HepG2 (cell line): Measurements from ENCODE around the gene ALB. TPM values are rescaled to one million over a fixed set of nuclear protein-coding genes. Genes with fewer than 3 reads are reported as not detected.
A peak's percentile ranks its signal among the peaks of the same experiment; 100 is the strongest.

Experiments
- HMG20A ChIP-seq: IDR thresholded peaks from 2 replicates; pipeline ENCODE4 v1.6.1; 2016; ENCODE audit warnings: borderline replicate concordance
- MTERF4 ChIP-seq: sonication (generic); formaldehyde crosslinking; IDR thresholded peaks from 2 replicates; pipeline ENCODE4 v1.8.0; 2023; ENCODE audit warnings: mild to moderate bottlenecking, missing genetic modification reagents
- NONO ChIP-seq, 2 experiments: fragments of 450-650 bp in 1 of 2; sonication (generic) in 1 of 2; formaldehyde crosslinking in 1 of 2; IDR thresholded peaks in 1 of 2; conservative IDR thresholded peaks in 1 of 2; 2 replicates each; pipeline versions ENCODE4 v1.6.1 to v1.8.0; 2017 to 2022; ENCODE audit warnings: mild to moderate bottlenecking in 1 of 2, missing genetic modification reagents in 1 of 2, moderate library complexity in 1 of 2
- ZNF629 ChIP-seq: sonication (generic); formaldehyde crosslinking; conservative IDR thresholded peaks from 2 replicates; pipeline ENCODE4 v1.5.0; 2020; ENCODE audit warnings: missing genetic modification reagents
- ZNF816 ChIP-seq: sonication (generic); formaldehyde crosslinking; IDR thresholded peaks from 2 replicates; pipeline ENCODE4 v1.8.0; 2022; ENCODE audit warnings: missing genetic modification reagents, mild to moderate bottlenecking, borderline replicate concordance
- polyA plus RNA-seq, 8 experiments: library from polyadenylated mRNA; depleted of rRNA in 3 of 8; stranded (reverse) in 7 of 8; unstranded in 1 of 8; fragments of >200 nt; fragmentation: Illumina TruSeq in 4 of 8; extraction: Trizol in 4 of 8; gene quantifications; 2 replicates each; pipeline versions ENCODE4 v1.2.1 to v1.2.3, GENCODE V29; 2011 to 2016; ENCODE audit warnings: low read depth in 4 of 8, missing spikeins in 1 of 8, mixed read lengths in 1 of 8; ENCODE audit not compliant: insufficient read depth in 1 of 8
- total RNA-seq, 5 experiments: library from RNA; depleted of rRNA; stranded (reverse); fragments of >200 nt; fragmentation: Illumina TruSeq; extraction: Trizol; gene quantifications; 2 replicates each; pipeline ENCODE4 v1.2.3, GENCODE V29; 2016; ENCODE audit warnings: low read depth in 1 of 5
- TF ChIP-seq, protein P1 (sequence below): sonication (generic); formaldehyde crosslinking; IDR thresholded peaks from 2 replicates; pipeline ENCODE4 v1.4.0; 2020; ENCODE audit warnings: missing genetic modification reagents, borderline replicate concordance
- TF ChIP-seq, protein P2 (sequence below): sonication (generic); formaldehyde crosslinking; IDR thresholded peaks from 2 replicates; pipeline ENCODE4 v1.8.1; 2023; ENCODE audit warnings: mild to moderate bottlenecking, missing genetic modification reagents
- TF ChIP-seq, protein P3 (sequence below): conservative IDR thresholded peaks from 2 replicates; pipeline ENCODE4 v1.6.1; 2018; ENCODE audit warnings: missing genetic modification reagents

The ALB gene
- total and polyA plus RNA-seq, 2 of the 13 experiments (the other 11 are each of a cell fraction or from before 2014, with no cell fraction given): 22,259 to 22,625 TPM

DNA sequence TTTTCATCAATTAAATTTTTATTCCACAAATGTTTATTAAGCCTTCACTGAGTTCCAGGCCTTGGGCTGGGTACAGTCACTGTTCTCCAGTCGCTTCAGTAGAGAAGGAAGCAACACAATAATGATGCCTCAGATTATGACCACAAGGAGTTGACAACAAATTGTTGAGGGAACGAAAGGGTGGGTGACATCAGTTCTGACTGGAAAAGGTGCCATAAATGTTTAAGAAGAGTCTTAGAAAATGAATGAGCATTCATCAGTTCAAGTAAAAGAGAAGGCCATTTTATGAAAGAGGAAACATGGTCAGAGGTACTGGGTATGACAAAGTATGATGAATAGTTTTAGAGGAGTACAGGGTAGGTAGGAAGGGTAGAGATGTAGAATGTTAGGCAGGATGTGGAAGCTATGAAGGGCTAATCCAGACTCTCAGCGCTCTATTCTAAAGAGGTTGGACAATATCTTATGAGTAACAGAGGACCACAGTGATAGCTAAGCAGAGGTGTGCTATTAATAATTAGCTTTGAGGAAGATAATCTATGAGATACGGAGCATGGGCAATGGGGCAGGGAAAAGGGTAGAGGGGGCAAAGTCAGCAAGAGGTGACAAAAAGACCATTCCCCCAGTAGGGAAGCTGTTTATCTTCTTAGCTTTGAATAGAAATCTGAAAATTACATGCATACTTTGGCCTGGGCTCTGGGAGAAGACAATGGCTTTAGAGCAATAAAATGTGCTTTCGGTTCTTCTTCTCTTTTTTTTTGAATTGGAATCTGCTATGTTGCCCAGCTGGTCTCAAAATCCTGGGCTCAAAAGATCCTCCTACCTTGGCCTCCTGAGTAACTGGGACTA is 52.3 kb downstream of the ALB start (continued):
- TF ChIP-seq, protein P1, sequence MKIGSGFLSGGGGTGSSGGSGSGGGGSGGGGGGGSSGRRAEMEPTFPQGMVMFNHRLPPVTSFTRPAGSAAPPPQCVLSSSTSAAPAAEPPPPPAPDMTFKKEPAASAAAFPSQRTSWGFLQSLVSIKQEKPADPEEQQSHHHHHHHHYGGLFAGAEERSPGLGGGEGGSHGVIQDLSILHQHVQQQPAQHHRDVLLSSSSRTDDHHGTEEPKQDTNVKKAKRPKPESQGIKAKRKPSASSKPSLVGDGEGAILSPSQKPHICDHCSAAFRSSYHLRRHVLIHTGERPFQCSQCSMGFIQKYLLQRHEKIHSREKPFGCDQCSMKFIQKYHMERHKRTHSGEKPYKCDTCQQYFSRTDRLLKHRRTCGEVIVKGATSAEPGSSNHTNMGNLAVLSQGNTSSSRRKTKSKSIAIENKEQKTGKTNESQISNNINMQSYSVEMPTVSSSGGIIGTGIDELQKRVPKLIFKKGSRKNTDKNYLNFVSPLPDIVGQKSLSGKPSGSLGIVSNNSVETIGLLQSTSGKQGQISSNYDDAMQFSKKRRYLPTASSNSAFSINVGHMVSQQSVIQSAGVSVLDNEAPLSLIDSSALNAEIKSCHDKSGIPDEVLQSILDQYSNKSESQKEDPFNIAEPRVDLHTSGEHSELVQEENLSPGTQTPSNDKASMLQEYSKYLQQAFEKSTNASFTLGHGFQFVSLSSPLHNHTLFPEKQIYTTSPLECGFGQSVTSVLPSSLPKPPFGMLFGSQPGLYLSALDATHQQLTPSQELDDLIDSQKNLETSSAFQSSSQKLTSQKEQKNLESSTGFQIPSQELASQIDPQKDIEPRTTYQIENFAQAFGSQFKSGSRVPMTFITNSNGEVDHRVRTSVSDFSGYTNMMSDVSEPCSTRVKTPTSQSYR (CRISPR knock-in tag): no peak; the same call in 1 of the 2 replicates
- no peak for TF ChIP-seq ZNF629 (CRISPR knock-in tag)
- TF ChIP-seq, protein P2, sequence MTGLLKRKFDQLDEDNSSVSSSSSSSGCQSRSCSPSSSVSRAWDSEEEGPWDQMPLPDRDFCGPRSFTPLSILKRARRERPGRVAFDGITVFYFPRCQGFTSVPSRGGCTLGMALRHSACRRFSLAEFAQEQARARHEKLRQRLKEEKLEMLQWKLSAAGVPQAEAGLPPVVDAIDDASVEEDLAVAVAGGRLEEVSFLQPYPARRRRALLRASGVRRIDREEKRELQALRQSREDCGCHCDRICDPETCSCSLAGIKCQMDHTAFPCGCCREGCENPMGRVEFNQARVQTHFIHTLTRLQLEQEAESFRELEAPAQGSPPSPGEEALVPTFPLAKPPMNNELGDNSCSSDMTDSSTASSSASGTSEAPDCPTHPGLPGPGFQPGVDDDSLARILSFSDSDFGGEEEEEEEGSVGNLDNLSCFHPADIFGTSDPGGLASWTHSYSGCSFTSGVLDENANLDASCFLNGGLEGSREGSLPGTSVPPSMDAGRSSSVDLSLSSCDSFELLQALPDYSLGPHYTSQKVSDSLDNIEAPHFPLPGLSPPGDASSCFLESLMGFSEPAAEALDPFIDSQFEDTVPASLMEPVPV (CRISPR knock-in tag): peak; percentile 34; the same call in 1 of the 2 replicates
- TF ChIP-seq HMG20A (CRISPR knock-in tag): no peak
- peak; percentile 81; the same call in 1 of the 2 replicates for TF ChIP-seq ZNF816 (CRISPR knock-in tag)
- no peak for TF ChIP-seq NONO (IDR thresholded peaks at IDR 0.05)
- 0 out of 2 replicates have a peak, but pooled peaks have one; percentile 4 for TF ChIP-seq NONO (CRISPR knock-in tag; conservative IDR thresholded peaks at IDR 0.05)
- TF ChIP-seq, protein P3, sequence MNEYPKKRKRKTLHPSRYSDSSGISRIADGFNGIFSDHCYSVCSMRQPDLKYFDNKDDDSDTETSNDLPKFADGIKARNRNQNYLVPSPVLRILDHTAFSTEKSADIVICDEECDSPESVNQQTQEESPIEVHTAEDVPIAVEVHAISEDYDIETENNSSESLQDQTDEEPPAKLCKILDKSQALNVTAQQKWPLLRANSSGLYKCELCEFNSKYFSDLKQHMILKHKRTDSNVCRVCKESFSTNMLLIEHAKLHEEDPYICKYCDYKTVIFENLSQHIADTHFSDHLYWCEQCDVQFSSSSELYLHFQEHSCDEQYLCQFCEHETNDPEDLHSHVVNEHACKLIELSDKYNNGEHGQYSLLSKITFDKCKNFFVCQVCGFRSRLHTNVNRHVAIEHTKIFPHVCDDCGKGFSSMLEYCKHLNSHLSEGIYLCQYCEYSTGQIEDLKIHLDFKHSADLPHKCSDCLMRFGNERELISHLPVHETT: no peak
- no peak for TF ChIP-seq MTERF4 (CRISPR knock-in tag)
